GM10248 (cell line): ENCODE results near the gene TMEM117.

Experiments
- CTCF ChIA-PET: fragments of 300-600 bp; sonication (Branson Sonifier 250); formaldehyde crosslinking; extraction: SDS; loops from one replicate; lab custom pipeline; 2021; ENCODE audit warnings: antibody characterized with exemption; lab: Yijun Ruan, JAX
- POLR2A ChIA-PET: fragments of 350-650 bp; sonication (Branson Sonifier 250); formaldehyde crosslinking; extraction: SDS; loops from one replicate; lab custom pipeline; 2020; ENCODE audit warnings: antibody characterized with exemption; lab: Yijun Ruan, JAX
- DNase-seq: peaks from one replicate; pipeline ENCODE4 v3.0.0; 2012; ENCODE audit errors: extremely low spot score
- TF ChIP-seq, protein P1 (sequence below): IDR thresholded peaks from 2 replicates; pipeline ENCODE4 v1.5.1; 2012; ENCODE audit warnings: mild to moderate bottlenecking, low read depth; ENCODE audit errors: extremely low read depth, missing control alignments, control extremely low read depth

TMEM117 gene

GRCh38 chr12:43968736-43969135, 132.9 kb downstream of the TMEM117 start:
- TF ChIP-seq, protein P1, sequence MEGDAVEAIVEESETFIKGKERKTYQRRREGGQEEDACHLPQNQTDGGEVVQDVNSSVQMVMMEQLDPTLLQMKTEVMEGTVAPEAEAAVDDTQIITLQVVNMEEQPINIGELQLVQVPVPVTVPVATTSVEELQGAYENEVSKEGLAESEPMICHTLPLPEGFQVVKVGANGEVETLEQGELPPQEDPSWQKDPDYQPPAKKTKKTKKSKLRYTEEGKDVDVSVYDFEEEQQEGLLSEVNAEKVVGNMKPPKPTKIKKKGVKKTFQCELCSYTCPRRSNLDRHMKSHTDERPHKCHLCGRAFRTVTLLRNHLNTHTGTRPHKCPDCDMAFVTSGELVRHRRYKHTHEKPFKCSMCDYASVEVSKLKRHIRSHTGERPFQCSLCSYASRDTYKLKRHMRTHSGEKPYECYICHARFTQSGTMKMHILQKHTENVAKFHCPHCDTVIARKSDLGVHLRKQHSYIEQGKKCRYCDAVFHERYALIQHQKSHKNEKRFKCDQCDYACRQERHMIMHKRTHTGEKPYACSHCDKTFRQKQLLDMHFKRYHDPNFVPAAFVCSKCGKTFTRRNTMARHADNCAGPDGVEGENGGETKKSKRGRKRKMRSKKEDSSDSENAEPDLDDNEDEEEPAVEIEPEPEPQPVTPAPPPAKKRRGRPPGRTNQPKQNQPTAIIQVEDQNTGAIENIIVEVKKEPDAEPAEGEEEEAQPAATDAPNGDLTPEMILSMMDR: no peak
- POLR2A ChIA-PET: no interaction called here
- CTCF ChIA-PET: no interaction called here
- DNase-seq: no peak

DNA sequence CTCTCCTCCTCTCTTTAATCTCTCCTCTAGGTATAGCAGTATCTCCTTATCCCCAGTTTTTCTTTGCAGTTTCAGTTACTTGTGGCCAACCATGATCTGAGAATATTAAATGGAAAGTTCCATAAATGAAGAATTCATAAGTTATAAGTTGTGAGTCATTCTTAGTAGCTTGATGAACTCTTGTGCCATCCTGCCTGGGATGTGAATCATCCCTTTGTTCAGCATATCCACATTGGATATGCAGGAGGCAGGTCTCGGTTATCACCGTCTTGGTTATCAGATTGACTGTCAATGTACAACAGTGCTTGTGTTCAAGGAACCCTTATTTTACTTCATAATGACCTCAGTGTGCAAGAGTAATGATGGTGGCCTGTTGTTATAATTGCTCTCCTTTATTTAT, 134.0 kb downstream of the TMEM117 start:
- TF ChIP-seq, protein P1: no peak
- POLR2A ChIA-PET: no interaction called here
- DNase-seq: no peak
- CTCF ChIA-PET: interaction anchor here (1.2 kb wide), 1 partner anchor 30 kb away, joined by 4 read pairs; no protein-coding TSS in a partner anchor

- TF ChIP-seq, protein P1: no peak
- CTCF ChIA-PET: interaction anchor here (0.9 to 1.7 kb wide), 3 partner anchors 17 to 21 kb away, joined by 3 to 4 read pairs (median 3); no protein-coding TSS in a partner anchor
- no peak for DNase-seq
- POLR2A ChIA-PET: no interaction called here
These were observed 137.5 kb downstream of the TMEM117 start for GRCh38 chr12:43973385-43973784.

GRCh38 chr12:43973993-43974392, 138.1 kb downstream of the TMEM117 start:
- TF ChIP-seq, protein P1: no peak
- POLR2A ChIA-PET: no interaction called here
- no peak for DNase-seq
- CTCF ChIA-PET: interaction anchor here (1.7 kb wide), 1 partner anchor 18 kb away, joined by 4 read pairs; no protein-coding TSS in a partner anchor

DNA sequence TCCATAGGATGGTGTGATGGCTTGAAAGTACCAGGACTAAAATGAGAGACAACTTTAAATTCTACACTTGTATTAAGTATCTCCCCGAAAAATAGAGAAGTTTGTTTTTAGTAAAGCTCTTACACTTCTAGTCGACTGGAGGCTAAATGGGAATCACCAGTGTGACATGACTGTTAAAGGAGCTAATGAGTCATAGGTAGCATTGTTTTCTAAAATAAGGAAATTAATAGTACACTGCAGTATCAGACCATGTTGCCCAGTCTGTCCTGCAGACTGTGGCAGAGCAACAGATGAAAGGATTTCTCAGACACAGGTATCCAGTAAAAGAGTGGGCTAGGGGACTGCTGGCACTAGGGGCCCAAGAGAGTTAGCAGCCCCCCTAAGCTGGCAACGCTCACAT, 140.1 kb downstream of the TMEM117 start:
- TF ChIP-seq, protein P1: no peak
- DNase-seq: no peak
- ChIA-PET POLR2A (no interaction called here), CTCF (interaction anchor here (1.4 to 1.9 kb wide), 3 partner anchors 17 to 39 kb away, joined by 3 to 7 read pairs (median 4); no protein-coding TSS in a partner anchor)

DNA sequence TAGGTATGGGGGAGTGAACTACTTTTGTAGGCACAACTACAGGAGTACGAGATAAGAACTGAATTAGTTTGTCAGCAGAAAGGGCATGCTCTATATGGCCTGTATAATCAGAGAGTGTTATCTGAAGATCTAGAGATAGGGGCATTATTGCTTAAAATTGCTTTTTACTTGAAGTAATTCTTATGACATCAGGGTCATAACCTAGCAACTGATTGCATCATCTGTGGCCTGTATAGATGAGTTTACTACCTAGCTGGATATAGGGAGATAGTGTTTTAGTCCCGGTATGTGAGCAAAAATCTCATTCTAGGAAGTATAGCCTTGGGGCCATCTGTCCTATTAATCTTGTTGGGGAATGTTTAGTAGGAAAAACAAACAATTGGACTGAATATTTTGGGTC, 142.7 kb downstream of the TMEM117 start:
- ChIA-PET POLR2A (no interaction called here), CTCF (interaction anchor here (1.9 kb wide), 1 partner anchor 21 kb away, joined by 4 read pairs; no protein-coding TSS in a partner anchor)
- TF ChIP-seq, protein P1: no peak
- DNase-seq: no peak
